NCI-H526 (cell line): Measurements from ENCODE around the gene TCF23.

Experiments
- DNase-seq, 2 experiments: peaks; one replicate each; lab custom pipeline; 2025; lab: John Stamatoyannopoulos, UW

Gene TCF23

DNA sequence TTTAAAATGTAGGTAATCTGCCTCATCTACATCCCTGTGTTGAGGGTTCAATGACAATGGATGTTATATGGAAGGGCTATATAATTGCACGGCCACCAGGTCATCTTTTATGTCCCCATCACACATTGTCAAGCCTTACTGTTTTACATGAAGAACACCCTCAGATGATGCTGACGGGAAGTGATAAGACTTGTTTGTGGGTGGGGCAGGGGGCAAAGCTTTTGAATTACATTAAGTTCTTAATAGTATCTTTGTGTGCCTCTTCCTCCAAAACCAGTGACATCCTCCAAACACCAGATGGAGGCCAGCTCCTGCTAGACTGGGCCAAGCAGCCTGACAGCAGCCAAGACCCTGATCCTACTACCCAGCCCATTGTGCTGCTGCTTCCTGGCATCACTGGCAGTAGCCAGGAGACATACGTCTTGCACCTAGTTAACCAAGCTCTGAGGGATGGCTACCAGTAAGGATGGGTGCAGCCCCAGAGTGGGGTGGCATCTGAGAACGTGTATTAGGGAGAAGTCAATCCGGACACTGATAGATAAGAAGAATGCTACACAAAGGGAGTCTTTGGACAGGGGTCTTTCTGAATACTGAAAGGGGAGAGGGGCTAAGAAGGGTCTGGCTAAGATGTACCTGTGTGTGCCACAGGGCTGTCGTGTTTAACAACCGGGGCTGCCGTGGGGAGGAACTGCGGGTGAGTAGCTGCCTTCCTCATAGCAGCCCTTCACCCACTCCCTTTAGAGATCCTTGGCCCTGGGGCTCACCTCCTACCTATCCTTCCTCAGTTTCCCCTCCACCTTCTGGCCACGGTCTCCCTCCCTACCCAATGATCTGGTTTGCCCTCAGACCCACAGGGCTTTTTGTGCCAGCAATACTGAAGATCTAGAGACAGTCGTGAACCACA lies 19.9 kb upstream of the TCF23 start:
- DNase-seq, result no peak

DNA sequence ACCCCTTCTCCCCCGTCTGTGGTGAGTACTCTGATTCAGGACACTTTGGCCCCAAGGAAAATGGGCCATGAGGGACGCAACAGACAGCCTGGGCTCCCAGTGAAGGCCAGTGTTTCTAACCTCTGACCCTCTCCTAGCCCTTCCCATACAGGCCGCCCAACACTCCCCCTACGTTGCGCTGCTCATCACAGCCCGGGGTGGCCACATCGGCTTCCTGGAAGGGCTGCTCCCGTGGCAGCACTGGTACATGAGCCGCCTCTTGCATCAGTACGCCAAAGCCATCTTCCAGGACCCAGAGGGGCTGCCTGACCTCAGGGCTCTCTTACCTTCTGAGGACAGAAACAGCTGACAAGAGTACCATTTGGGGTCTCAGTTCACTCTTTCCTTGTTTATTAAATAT lies 18.4 kb upstream of the TCF23 start:
- no peak for DNase-seq

DNA sequence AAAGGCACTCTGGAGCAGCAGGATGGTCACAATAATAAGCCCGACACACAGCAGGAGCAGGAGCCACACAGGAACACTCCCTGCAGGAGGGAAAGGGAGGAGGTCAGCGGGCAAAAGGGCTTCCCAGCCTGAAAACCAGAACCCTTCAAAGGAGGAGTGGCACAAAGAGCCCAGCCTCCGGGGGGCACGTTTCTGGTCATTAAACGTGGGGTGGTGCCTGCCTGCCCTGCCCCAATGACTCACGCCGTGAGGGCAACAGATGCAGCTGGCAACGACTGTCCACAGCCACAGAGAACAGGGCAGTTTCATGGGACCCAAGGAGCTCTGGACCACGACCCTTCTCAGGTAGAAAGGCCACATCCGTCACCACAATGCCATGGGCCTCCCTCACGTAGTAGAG lies 17.4 kb upstream of the TCF23 start:
- DNase-seq, result no peak

DNA sequence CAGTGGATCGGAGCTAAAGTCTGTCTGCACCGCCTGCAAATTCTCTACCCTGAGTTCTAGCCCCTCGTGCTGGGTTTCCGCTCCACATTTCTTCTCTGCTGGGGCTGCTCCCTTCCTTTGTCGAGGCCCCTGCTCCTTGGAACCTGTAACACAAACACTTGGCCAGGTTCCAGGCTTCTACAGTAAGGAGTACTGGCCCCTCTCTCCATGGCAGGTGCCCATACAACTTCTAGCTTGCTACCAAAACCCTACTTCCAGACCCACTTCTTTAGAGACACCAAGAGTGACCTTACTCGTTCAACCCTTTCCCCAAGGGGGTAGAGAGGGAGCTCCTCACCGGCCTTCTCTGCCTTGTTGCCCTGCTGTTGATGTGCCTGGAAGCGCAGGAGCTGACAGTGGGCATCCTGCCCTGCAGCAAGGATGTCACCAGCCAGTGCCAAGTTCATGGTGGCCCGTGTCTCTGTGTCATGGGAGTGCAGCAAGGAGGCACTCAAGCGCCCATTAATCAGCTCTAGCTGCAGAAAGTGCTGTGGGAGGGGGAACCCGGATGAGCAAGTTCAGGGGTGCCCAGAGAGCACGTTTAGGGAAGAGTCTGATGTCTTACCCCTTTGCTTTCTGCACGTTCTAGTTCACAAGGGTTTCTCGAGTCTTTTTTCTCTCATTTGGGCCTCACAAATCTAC lies 15.5 kb upstream of the TCF23 start:
- no peak for DNase-seq

DNA sequence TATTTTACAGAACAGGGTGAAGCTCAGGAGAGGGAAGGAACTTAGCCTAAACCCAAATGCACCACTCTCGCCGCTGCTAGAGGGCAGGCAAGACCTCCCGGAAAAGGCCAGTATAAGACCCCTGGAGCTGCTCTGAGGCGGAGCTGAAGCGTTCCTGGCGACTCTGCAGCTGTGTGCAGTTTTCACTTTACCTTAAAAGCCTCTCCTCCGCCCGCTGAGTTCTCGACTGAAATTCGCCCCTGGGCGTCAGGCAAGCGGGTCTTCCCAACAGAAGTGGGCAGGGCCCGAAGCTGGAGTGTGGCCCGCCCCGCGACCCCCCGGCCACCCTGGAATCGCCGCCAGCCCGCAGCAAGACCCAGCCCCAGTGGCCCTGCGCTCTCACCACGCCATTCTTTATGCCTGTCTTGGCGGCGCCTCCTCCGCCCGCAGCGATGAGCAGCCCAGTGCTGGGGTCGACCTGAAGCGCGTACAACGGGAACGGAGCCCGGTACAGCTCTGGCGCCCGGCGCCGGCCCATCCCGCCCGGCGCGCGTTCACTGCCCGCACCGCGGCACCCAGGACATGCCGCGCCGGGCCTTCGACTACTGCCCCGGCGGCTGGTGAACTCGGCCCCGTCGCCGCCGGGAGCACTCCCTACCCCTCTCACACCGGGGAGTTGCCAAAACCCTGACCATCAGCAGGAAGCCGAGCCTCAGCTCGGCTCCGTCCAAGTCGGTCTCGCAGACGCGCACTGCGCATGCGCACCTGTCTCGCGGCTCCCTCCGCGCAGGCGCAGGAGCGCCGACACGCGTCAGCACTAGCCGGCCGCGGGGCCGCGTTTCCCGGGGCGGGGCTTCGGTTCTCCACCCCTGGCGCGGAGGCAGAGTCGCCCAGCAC lies 14.7 kb upstream of the TCF23 start, which contains the start of gene PREB:
PREB (minus strand) TSS at position 732 of the 876 bp plus-strand sequence; CDS start at position 517, 215 bp downstream.
- peak; percentile 84 to 97 for DNase-seq

DNA sequence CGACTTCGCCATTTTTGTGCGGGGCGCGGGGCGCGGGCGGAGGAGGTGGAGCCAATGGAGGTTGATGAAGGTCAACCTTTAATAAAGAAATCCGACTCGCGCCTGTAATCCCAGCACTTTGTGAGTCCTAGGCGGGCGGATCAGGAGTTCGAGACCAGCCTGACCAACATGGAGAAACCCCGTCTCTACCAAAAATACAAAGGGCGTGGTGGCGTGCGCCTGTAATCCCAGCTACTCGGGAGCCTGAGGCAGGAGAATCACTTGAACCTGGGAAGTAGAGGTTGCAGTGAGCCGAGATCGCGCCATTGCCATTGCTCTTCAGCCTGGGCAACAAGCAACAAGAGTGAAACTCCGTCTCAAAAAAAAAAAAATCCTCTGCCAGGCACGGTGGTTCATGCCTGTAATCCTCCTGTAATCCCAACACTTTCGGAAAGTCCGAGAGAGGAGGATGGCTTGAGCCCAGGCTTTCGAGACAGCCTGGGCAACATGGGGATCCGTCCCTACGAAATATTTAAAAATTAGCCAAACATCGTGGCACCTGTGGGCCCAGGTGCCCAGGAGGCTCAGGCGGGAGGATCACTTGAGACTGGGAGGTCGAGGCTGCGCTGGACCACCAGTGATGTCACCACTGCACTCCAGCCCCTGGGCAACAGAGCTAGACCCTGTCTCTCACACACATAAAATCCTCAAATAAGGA lies 13.9 kb upstream of the TCF23 start:
- DNase-seq, result no peak

DNA sequence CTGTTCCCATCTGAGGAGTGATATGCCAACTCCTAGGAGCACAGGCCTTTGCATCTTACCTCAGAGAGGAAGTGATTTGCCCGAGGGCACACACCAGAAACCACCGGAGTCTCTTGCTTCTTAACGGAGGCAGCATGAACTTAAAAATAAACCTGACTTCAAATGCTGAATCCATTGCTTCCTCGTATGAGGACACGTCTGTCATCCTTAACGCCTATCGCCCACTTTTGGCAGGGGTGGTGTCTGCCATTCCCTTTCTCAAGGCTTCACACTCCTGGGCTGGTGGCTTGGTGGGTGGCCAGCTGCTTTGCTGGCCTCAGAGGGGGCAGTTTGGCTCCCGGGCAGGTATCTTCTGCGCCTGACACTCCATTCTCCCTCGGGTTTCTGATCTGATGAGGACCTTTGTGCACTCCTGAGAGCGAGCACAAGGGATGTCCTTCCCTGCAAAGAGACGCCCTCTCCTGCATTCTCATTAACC lies 13.3 kb upstream of the TCF23 start:
- no peak for DNase-seq

DNA sequence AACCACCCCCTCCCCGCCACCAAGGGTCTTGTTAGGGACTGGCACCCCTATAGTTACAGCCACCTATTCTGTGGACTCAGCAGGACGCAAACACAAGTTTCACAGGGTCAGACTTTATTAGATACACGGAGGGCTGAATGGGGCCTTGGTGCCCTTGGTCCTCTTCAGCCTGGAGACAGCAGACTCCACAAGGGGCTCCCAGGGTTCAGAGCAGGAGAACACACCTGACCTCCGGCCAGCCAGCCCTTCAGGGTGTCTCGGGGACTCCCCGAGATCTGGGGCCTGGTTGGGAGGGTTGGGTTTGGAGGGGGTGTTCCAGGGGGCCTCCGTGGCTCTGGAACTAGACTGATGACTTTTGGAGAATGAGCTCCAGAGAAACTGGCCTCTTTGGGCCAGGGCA lies 12.1 kb upstream of the TCF23 start:
- DNase-seq, result no peak

DNA sequence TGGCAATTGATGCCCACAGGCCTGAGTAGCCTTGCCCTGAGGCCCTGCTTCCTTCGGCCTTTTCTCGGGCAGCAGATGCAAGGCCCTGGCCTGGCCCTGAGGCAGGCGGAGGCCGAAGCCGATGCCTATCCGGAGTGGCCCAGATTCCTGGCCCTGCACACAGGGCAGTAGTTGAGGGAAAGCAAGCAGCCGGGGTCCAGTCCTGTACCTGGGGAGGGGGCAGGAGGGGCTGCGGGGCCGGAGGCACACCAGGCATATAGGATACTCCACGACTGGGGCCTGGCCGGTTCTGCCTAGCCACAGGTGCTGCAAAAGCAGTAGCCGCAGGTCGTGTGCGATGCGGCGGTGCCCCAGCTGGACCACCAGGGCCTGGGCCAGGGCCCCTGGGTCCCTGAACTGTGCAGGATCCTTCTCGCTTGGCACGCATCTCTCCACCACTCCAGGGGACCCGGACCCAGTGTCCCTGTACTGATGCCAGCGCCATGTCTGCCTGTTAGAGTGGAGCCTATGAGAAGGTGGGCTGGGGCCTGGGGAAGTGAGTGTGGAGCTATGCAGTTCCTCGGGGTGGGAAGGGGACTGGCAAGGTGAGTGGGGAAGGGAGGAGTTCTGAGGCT lies 11.4 kb upstream of the TCF23 start:
- no peak for DNase-seq

DNA sequence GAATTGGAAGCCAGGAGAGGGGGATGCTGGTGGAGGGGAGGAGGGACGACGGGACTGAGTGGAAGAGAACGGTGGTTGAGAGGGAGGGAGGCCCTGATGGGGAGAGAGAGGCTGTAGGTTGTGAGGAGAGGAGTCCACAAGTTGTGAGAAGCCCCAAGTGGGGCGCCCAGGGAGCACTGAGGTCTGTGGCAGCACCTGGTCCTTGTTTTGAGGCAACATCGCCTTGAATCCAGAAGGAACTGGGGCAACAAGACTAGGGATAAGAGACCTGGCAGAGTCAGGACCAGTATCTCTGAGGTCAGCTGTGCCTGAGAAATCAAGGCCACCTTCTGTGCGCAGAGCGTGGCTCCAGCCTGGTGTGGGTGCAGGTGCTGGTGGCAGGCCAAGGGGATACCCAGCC lies 10.7 kb upstream of the TCF23 start:
- DNase-seq, result no peak

DNA sequence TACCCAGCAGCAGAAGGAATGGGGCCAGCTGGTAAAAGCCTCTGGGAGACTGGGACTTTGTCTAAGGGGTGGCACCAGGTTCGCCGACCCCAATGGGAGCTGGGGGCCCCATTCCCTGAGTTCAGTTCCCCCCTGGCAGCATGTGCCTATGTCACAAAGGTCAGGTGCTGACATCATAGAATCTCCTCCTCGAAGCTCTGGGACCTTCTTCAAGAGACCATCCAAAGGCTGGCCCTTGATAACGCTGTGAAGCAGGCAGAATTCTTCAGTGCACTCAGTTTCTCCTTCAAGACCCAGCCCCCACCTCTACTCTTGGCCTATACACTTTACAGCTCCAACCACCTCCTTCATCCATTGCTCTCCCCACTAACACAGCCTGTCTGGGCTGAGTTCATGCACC lies 9.5 kb upstream of the TCF23 start, which contains the start of gene PRR30:
PRR30 (minus strand) TSS at position 101 of the 400 bp plus-strand sequence. CDS start 1,081 bp downstream, outside the sequence.
- DNase-seq, result no peak

DNA sequence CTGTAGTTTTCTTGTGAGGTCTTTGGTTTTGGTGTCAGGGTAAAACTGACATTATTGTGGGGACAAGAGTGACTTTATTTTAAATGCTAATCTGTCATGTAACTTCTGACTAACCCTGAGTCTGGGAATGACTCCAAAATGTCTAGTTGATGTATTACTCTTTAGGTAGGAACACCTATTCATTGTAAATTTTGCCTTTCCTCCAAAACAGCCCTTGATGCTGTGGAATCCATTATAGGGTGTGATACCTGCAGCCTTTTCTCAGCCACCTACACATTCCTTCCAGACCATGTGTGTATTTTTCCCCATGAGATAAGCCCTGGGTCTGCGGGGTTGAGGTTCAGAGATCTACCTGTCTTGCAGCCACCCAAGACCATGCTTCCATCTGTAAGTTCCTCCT lies 5.5 kb upstream of the TCF23 start:
- DNase-seq, result no peak

DNA sequence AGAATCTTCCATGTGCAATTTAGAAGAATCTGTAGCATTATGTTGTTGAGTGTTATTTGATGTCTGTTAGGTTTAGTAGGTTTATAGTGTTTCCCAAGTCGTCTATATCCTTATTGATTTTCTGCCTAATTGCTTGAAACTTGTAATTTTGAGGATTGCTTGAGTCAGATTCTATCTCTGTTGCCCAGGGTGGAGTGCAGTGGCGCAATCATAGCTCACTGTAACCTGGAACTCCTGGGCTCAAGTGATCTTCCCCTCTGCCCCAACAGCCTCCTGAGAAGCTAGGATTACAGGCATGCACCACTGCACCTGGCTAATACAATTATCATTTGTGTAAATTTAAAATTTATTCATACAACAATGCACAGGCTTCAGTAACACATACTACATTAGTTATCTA lies 3.1 kb upstream of the TCF23 start:
- DNase-seq, result peak in 1 of 2 experiments; percentile 13

DNA sequence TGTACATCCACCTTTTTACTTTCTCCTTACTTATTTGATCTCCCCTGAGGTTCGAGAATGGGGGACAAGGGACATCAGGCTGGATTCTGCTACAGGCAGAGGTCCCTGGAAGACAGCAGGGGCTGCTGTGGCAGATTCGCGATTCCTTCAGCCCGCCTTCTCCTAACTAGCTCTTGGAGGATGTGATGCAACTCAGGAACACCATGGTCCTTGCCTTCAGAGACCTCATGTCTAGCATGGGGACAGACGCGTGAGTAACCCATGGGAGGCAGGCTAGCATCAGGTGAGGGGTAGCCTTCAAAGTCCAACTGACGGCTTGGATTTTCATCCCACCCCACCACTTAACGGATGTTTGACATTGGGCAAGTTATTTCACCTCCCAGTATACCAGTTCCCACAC lies 869 bp upstream of the TCF23 start:
- no peak for DNase-seq

DNA sequence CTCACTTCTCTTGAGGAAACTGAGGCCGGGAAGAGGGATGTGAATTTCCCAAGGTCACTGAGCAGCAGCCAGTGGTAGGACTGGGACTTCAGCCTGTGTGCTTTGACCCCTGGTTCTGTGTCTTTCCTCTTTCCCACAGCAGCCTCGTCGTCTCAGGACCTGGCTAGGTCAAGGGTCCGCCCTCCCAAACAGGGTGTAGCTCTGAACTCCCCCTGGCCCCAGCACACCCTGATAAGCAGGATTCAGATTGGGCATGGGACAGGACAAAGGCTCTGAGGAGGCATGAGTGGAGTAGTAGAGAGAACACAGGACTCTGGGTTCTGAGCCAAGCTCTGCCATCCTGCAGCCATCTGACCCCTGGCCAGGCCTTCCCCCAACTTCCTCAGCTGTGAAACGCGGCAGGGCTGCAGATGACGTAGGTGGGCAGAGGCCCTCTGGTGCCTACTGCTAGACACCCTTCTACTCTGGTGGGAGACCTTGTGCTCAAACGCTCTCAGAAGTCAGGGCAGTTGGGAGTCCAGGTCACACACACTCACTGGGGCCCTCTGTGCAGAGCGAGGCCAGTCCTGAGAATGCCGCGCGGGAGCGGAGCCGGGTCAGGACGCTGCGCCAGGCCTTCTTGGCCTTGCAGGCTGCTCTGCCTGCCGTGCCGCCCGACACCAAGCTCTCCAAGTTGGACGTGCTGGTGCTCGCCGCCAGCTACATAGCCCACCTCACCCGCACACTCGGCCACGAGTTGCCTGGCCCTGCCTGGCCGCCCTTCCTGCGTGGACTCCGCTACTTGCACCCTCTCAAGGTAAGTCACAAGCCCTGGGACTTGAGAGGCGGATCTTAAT lies 984 bp downstream of the TCF23 start:
- DNase-seq, result no peak

DNA sequence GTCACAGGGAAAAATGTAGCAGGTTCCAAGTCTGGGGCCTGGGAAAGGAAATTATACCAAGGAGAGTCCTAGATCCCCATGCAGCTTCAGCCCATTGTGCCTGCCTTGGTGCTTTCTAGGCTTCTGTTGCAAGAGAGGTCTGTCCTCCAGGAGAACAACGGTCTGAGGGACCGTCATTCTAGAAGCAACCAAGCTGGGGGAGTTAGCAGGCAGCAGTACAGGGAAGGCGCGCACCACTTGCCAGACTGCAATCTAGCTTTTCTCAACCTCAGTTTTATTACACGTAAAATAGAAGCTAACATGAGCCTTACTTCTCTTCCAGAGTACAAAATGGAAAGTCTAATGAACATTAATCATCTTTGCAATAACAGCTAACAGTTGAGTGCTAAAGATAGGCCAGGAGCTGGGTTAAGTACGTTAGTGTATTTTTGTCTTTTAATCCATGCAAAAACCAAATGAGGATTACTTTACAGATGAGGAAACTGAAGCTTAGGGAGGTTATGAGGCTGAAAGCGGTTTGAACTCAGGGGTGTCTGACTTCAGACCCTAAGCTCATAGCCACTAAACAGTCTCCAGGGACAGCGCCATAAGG lies 1.9 kb downstream of the TCF23 start:
- no peak for DNase-seq

DNA sequence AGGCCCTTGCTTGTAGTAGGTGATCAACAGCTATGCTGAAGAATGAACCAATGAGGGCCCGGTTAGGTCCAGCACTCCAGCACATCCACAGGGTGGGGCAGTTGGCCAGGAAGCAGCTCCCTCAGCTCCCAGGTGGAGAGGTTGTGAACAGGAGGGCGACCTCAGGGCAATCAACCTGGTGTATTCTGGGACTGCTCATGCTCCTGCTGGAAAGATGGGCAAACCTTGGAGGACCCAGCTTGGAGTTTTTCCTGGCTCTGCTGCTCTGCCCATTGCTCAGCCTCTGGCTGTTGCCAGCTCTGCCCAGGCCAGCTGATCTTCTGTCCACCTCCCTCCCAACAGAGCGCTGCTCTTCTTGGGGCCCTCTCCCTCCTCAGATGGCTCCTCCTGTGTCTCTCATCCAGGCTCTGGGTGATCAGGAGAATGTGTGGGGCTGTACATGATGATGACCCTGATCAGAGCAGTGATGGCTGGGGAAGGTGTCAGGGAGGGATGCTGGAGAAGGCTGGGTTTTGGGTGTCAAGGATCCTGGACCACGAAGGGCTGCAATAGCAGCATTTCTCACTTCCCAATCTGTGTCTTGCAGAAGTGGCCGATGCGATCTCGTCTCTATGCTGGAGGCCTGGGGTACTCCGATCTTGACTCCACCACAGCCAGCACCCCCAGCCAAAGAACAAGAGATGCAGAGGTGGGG lies 3.4 kb downstream of the TCF23 start:
- peak in 1 of 2 experiments; percentile 10 for DNase-seq

DNA sequence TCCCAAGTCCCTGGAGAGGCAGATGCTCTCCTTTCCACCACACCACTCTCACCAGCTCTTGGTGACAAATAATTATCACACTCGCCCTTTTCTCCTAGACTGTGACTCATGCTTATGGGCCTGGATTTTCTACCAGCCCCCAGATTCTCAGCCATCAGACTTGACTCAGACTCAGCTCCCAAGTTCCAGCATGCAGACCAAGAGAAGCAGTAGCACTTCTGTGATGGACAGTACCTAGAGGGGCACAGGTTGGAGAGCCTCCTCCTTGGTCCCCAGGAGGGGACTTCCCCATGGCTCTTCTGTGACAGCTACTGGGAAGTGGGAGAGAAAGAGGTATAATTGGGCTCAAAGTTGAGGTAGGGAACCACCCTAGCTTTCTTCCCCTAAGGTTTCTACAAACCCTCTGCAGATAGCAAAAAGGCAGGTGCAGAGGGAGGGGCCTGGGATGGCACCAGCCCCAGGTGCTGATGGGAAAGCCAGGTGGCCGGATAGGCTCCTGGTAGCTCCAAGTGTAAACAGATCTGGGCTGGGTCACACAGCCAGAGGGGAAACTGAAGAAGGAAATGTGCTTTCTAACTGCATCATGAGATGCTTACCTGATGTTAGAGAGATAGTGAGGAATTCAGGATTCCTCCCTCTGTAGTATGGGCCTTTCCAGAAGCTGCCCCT lies 4.1 kb downstream of the TCF23 start:
- DNase-seq, result peak; percentile 34 to 67
